ENCODE results near the gene TMEM19. TPM values are rescaled to one million over a fixed set of nuclear protein-coding genes. Genes with fewer than 3 reads are reported as not detected.

TMEM19 gene
- total and polyA plus RNA-seq, 2 experiments from 2014 or later, result 6.5 to 14.1 TPM

DNA sequence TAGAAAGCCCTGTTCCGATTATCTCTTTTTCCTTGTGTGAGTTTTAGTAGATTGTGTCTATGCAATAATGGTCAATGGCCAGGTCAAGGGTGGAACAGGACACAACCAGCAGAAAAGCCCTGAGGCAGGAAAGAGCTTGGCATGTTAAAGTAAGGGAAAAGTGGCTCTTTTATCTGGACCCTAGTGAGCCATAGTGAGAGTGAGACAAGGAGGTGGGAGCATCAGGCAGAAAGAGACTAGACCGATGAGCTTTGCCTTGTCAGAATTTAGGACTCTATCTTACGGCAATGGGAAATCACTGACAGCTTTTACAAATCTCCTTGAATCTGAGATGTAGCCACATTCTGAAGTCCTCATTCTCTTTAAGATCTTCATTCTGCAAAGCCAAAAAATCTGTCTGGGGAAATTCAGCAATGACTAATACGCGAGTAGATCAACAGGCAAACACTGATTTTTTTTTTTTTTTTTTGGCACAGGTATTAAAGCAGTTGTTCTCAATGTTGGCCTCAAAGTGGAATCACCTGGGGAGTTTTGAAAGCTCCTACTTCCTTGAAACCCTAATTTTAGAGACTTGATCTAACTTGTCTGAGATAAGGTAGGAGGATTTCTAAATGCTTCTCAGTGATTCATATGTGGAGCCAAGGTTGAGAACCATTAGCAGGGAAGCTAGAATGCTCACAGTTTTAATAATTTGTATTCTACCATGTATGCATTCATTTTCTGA is 33.9 kb downstream of the TMEM19 start:
- no peaks in the 10 kb centered on the region for H3K36me3 ChIP-seq (ENCODE audit: insufficient read depth)
- Mint-ChIP-seq H3K36me3 (ENCODE audit: low read depth) (no peaks in the 10 kb centered on the region), H3K27me3 (ENCODE audit: insufficient read depth, low read depth, poor library complexity) (peaks cover 3% of the 10 kb centered on the region), H3K4me1 (no peaks in the 10 kb centered on the region), H3K27ac (no peak overlapping the region), H3K9me3 (no peaks in the 10 kb centered on the region), H3K4me3 (no peak overlapping the region)
- no peak for DNase-seq (ENCODE audit: low spot score)
- no peaks in the 10 kb centered on the region for H3K4me1 ChIP-seq (ENCODE audit: insufficient read depth)
- no peaks in the 10 kb centered on the region for H3K9me2 ChIP-seq (ENCODE audit: insufficient read depth)
- H3F3A ChIP-seq (replicated peaks; ENCODE audit: low read depth), result no peaks in the 10 kb centered on the region
- ATAC-seq, result no peak
- H3K4me3 ChIP-seq, result no peak overlapping the region
- TF ChIP-seq JUNB (IDR thresholded peaks at IDR 0.05; ENCODE audit: unreplicated experiment), result no peak
- TF ChIP-seq ETS1 (IDR thresholded peaks at IDR 0.05), result no peak
- TF ChIP-seq ZNF114 (CRISPR knock-in tag; IDR thresholded peaks at IDR 0.05), result no peak
- no peak for TF ChIP-seq NANOG (IDR thresholded peaks at IDR 0.05; ENCODE audit: borderline replicate concordance)
- TF ChIP-seq REST (IDR thresholded peaks at IDR 0.05; ENCODE audit: unreplicated experiment), result no peak
- no peak for TF ChIP-seq ZNF462 (CRISPR knock-in tag; IDR thresholded peaks at IDR 0.05)
- no peak for TF ChIP-seq POLR2AphosphoS5 (IDR thresholded peaks at IDR 0.05; ENCODE audit: low read depth)
- TF ChIP-seq CREB1 (CRISPR knock-in tag; IDR thresholded peaks at IDR 0.05; ENCODE audit: low read depth), result no peak
- no peak for TF ChIP-seq EZH2 (IDR thresholded peaks at IDR 0.05; ENCODE audit: low read depth, unreplicated experiment)
- no peak for TF ChIP-seq EZH2phosphoT487 (IDR thresholded peaks at IDR 0.05; ENCODE audit: unreplicated experiment)
- TF ChIP-seq ZNF331 (CRISPR knock-in tag; IDR thresholded peaks at IDR 0.05; ENCODE audit: low read depth), result no peak
- no peak for TF ChIP-seq STAT1 (IDR thresholded peaks at IDR 0.05; ENCODE audit: unreplicated experiment)
- TF ChIP-seq, protein P1, sequence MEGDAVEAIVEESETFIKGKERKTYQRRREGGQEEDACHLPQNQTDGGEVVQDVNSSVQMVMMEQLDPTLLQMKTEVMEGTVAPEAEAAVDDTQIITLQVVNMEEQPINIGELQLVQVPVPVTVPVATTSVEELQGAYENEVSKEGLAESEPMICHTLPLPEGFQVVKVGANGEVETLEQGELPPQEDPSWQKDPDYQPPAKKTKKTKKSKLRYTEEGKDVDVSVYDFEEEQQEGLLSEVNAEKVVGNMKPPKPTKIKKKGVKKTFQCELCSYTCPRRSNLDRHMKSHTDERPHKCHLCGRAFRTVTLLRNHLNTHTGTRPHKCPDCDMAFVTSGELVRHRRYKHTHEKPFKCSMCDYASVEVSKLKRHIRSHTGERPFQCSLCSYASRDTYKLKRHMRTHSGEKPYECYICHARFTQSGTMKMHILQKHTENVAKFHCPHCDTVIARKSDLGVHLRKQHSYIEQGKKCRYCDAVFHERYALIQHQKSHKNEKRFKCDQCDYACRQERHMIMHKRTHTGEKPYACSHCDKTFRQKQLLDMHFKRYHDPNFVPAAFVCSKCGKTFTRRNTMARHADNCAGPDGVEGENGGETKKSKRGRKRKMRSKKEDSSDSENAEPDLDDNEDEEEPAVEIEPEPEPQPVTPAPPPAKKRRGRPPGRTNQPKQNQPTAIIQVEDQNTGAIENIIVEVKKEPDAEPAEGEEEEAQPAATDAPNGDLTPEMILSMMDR (conservative IDR thresholded peaks at IDR 0.05; ENCODE audit: low read depth in 2 of 2), result no peak
- H3K27ac ChIP-seq (ENCODE audit: low read depth), result no peak overlapping the region
- H3K27me3 ChIP-seq (ENCODE audit: insufficient read depth), result no peaks in the 10 kb centered on the region
- H3K4me2 ChIP-seq, result no peak overlapping the region
- H4K20me1 ChIP-seq (replicated peaks; ENCODE audit: insufficient read depth), result no peaks in the 10 kb centered on the region
- no peaks in the 10 kb centered on the region for H3K79me2 ChIP-seq (replicated peaks; ENCODE audit: insufficient read depth)
- no peak overlapping the region for H2AFZ ChIP-seq
